CD4-positive, alpha-beta T cell treated with Interleukin-4 for 1 hour (primary cell): ENCODE results near the gene HBG1.

Experiments used
- DNase-seq, 2 donors: peaks; one replicate each; pipeline ENCODE4 v3.0.0-alpha.2; 2020 to 2022

The HBG1 gene

DNA sequence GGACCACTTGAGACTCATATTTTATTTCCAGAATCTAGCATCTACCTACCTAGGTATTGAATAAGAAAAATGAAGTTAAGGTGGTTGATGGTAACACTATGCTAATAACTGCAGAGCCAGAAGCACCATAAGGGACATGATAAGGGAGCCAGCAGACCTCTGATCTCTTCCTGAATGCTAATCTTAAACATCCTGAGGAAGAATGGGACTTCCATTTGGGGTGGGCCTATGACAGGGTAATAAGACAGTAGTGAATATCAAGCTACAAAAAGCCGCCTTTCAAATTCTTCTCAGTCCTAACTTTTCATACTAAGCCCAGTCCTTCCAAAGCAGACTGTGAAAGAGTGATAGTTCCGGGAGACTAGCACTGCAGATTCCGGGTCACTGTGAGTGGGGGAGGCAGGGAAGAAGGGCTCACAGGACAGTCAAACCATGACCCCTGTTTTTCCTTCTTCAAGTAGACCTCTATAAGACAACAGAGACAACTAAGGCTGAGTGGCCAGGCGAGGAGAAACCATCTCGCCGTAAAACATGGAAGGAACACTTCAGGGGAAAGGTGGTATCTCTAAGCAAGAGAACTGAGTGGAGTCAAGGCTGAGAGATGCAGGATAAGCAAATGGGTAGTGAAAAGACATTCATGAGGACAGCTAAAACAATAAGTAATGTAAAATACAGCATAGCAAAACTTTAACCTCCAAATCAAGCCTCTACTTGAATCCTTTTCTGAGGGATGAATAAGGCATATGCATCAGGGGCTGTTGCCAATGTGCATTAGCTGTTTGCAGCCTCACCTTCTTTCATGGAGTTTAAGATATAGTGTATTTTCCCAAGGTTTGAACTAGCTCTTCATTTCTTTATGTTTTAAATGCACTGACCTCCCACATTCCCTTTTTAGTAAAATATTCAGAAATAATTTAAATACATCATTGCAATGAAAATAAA is 24.8 kb downstream of the HBG1 start:
- no peak for DNase-seq

DNA sequence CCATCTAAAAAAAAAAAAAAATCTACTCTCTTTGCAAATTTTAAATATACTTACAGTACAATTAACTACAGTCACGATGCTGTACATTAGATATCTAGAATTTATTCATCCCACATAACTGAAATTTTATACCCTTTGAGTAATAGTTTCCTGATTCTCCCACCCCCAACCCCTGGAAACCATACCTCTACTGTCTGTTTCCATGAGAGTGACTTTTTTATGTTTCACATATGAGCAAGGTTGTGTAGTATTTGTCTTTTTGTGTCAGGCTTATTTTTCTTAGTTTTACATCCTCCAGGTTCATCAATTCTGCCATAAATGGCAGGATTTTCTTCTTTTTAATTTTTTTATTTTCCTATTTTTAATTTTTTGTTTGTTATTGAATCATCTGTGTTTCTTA is 26.0 kb downstream of the HBG1 start:
- DNase-seq, result no peak

- no peak for DNase-seq
These were observed 26.5 kb downstream of the HBG1 start for GRCh38 chr11:5223146-5223545.

DNA sequence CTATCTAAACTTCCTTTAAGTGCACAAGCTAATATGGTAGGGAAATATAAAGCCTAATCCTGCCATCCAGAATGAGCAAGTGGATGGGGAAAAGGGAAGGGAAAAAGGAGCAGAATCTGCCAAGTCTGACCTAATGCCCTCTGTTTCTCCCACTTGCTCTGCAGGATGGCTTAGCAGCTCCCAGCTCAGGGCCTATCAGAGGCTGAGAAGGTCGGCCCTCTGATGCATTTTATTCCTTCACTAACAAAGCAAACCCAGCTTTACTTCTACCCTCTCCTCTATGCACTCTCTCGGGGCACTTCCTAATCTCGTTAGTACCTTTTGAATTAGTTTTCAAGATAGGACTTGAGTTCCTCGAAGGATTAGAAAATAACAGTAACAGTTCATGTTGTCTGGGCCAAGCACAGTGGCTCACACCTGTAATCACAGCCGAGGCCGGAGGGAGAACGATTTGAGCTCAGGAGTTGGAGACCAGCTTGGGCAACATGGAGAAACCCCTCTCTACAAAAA is 39.2 kb downstream of the HBG1 start:
- no peak for DNase-seq

DNA sequence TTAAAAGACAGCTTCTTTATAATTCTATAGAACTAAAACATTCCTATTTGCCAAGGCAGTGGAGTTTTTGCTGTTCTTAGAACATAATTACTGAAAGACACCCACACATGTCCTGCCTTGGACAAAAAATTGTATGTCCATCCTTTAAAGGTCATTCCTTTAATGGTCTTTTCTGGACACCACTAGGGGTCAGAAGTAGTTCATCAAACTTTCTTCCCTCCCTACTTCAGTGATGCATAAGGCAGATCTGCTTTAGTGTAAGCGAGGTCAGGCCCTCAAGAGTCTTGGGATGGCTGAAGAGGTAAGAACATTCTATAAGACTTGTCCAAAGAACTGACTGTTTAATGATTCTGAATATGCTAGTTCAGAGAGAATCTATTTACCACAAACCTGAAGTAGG is 44.9 kb downstream of the HBG1 start:
- no peak for DNase-seq

DNA sequence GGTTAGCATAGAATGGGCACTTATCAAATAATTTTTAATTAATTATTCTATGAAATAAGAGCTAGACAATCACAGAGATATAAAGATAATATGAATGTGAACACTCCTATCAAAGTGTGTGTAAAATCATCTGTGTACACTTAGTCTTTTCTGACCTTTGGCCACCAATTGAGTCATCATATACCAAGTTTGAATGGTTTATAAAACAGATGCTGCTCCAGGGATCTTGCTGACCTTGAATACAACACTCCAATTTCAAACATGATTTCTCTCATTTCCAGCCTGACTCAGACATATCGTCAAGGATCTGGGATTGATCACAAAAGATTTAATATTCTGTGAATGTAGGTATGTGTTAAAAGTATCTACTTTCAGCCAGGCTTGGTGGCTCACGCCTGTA is 46.3 kb downstream of the HBG1 start:
- DNase-seq, result no peak

- no peak for DNase-seq
These were observed 49.1 kb downstream of the HBG1 start, which contains the start of gene OR51V1 for GRCh38 chr11:5200582-5200981. Gene OR51V1 (minus strand): TSS chr11:5200682. CDS start chr11:5200682, 0 bp downstream.

GRCh38 chr11:5198285-5198684 is 51.4 kb downstream of the HBG1 start:
- no peak for DNase-seq
